ENCODE results near the gene TRPC3.

TRPC3 gene

GRCh38 chr4:121869841-121870822, 81.7 kb downstream of the TRPC3 start, which contains the start of gene BBS7:
BBS7 (minus strand) TSS chr4:121870474; CDS start chr4:121870313, 161 bp downstream.
- peak; percentile 86 for DNase-seq

GRCh38 chr4:121863799-121864198, 88.1 kb downstream of the TRPC3 start:
- no peak for DNase-seq

GRCh38 chr4:121861426-121861825, 90.4 kb downstream of the TRPC3 start:
- DNase-seq, result no peak

GRCh38 chr4:121860121-121860520, 91.7 kb downstream of the TRPC3 start:
- DNase-seq, result no peak

GRCh38 chr4:121851354-121851753, 100.5 kb downstream of the TRPC3 start:
- DNase-seq, result no peak

- DNase-seq, result no peak
Observed at GRCh38 chr4:121846662-121847061, 105.2 kb downstream of the TRPC3 start.

- no peak for DNase-seq
Observed at GRCh38 chr4:121842862-121843261, 109.0 kb downstream of the TRPC3 start.

GRCh38 chr4:121838136-121838535, 113.7 kb downstream of the TRPC3 start:
- no peak for DNase-seq

GRCh38 chr4:121829511-121829910, 122.3 kb downstream of the TRPC3 start:
- no peak for DNase-seq
